Ishikawa (cell line): ENCODE data around the gene ANKRD65.

Experiments used
- EGR1 ChIP-seq: IDR thresholded peaks from 2 replicates; pipeline ENCODE4 v1.6.1; 2012
- FOXM1 ChIP-seq: IDR thresholded peaks from 2 replicates; pipeline ENCODE4 v1.6.1; 2012; ENCODE audit warnings: low read depth, borderline replicate concordance
- REST ChIP-seq: IDR thresholded peaks from 2 replicates; pipeline ENCODE4 v1.6.1; 2012; ENCODE audit warnings: low read depth, mild to moderate bottlenecking
- YY1 ChIP-seq: IDR thresholded peaks from 2 replicates; pipeline ENCODE4 v1.6.1; 2012; ENCODE audit warnings: low read depth

GRCh38 chr1:1428174-1428573 is 7.1 kb upstream of the ANKRD65 start:
- TF ChIP-seq REST (no peak), FOXM1 (no peak), YY1 (no peak), EGR1 (no peak)
